ENCODE results near the gene WASHC2A.

DNA sequence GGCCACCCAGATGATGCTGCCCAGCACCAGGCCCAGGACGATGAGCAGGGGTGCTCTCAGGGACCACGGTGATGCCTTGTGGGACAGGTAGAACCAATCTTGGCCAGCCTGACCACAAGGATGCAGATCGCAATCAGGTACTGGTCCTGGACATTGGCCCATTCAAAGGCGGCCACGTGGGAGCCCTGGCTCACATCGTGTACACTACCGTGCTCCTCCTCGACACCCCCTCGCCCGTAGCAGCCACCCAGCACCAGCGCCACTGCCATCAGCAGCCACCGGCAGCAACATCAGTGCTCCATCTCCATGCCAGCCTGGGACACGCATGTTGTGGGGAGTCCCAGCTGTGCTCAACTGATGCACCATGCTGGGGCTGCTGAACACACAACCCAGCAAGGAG is 40.6 kb upstream of the WASHC2A start:
- TF ChIP-seq, protein P1, sequence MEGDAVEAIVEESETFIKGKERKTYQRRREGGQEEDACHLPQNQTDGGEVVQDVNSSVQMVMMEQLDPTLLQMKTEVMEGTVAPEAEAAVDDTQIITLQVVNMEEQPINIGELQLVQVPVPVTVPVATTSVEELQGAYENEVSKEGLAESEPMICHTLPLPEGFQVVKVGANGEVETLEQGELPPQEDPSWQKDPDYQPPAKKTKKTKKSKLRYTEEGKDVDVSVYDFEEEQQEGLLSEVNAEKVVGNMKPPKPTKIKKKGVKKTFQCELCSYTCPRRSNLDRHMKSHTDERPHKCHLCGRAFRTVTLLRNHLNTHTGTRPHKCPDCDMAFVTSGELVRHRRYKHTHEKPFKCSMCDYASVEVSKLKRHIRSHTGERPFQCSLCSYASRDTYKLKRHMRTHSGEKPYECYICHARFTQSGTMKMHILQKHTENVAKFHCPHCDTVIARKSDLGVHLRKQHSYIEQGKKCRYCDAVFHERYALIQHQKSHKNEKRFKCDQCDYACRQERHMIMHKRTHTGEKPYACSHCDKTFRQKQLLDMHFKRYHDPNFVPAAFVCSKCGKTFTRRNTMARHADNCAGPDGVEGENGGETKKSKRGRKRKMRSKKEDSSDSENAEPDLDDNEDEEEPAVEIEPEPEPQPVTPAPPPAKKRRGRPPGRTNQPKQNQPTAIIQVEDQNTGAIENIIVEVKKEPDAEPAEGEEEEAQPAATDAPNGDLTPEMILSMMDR (conservative IDR thresholded peaks at IDR 0.05; ENCODE audit: low read depth, low read length), result no peak
- TF ChIP-seq EZH2 (IDR thresholded peaks at IDR 0.05; ENCODE audit: borderline replicate concordance, low read depth, low read length, poor library complexity, severe bottlenecking), result no peak
